GM18511 (cell line): ENCODE data around the gene STAB2.

Experiments used
- ATAC-seq: cut with Tn5 transposase; IDR thresholded peaks from one replicate; pipeline ENCODE4 v1.9.1; 2021; ENCODE audit warnings: mild to moderate bottlenecking, moderate library complexity; ENCODE audit not compliant: unreplicated experiment

The STAB2 gene

GRCh38 chr12:103578926-103579325 lies 8.1 kb upstream of the STAB2 start:
- ATAC-seq: no peak

DNA sequence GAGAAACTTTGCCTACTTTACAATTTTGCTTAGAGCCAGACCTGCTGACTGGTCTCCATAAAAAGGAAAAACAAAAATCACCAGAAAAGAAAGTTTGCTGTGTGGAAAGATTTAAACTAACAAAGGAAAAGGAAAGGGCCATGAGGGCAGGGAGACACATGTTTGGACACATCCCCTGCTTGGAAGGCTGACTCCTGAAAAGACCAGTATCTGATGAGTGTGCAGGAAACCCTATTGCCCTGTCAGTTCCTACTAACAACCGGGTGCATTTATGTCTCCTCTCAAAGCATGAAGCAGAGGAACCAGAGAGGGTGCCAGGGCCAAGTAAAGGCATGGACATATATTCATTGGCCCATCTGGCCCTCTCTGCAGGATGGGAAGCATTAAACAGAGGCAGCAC lies 7.0 kb upstream of the STAB2 start:
- no peak for ATAC-seq

GRCh38 chr12:103583008-103583407 lies 4.1 kb upstream of the STAB2 start:
- ATAC-seq: no peak

- ATAC-seq: no peak
These were observed 941 bp upstream of the STAB2 start for GRCh38 chr12:103586132-103586531.

DNA sequence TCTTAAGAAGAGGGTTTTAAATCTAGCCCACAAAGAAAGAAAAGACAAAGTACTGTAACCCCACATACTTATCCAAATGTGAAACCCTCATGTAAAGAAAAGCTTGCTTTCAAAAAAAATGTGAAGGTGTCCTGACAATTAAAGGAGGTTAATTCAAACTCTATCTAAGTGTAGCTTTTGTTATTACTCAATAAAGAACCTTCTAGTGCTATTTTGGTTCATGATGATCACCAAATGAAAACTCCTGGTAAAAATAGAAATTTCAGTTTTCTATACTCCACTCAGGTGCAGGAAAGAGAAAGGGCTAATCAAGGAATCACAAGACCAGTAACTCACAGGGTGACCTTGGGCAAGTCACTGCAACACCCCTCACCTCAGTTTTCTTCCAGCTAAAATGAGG lies 1.6 kb downstream of the STAB2 start:
- no peak for ATAC-seq

- no peak for ATAC-seq
These were observed 2.4 kb downstream of the STAB2 start for GRCh38 chr12:103589517-103589916.

GRCh38 chr12:103590271-103590670 lies 3.2 kb downstream of the STAB2 start:
- no peak for ATAC-seq

- no peak for ATAC-seq
These were observed 9.9 kb downstream of the STAB2 start for GRCh38 chr12:103596981-103597380.

DNA sequence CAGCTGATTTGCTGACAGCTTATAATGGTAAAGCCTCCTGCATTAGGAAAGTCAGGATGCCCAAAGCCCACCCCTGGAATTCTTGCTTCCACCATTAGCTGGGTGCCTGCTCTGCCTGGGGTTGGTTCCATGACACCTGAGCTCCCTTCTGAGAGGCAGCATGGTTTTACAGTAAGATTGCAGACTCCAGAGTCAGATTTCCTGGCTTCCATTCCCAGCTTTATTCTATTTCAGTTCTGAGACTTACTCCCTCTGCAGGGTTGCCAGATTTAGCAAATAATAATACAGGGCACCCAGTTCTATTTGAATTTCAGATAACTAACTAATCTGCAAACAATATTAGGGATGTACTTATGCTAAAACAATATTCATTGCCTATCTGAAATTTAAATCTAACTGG lies 12.2 kb downstream of the STAB2 start:
- ATAC-seq: no peak

DNA sequence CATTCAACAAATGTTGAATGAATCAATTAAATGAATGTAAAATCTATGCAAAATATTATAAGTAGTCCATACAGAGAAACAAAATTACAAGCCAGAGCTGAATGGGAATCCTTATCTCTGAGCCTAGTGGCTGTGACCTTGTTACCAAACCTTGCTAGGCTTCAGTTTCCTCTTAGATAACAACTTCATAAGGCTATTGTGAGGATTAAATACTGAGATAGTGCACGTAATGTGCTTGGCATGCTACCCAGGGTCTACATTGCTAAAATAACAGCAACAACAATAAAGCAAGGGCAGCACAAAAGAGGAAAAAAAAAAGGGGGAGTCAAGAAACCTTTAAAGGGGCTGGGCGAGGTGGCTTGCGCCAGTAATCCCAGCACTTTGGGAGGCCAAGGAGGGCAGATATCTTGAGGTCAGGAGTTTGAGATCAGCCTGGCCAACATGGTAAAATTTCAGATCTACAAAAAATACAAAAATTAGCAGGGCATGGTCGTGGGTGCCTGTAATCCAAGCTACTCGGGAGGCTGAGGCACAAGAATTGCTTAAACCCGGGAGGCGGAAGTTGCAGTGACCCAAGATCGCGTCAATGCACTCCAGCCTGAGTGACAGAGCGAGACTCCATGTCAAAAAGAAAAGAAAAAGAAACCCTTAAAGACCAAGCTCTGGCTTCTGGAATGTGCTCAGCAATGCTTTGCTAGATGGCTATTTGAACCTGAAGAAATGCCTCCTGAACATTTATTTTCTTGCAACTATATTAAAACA lies 14.1 kb downstream of the STAB2 start:
- ATAC-seq: no peak

- ATAC-seq: no peak
These were observed 33.3 kb downstream of the STAB2 start for GRCh38 chr12:103620395-103620794.

DNA sequence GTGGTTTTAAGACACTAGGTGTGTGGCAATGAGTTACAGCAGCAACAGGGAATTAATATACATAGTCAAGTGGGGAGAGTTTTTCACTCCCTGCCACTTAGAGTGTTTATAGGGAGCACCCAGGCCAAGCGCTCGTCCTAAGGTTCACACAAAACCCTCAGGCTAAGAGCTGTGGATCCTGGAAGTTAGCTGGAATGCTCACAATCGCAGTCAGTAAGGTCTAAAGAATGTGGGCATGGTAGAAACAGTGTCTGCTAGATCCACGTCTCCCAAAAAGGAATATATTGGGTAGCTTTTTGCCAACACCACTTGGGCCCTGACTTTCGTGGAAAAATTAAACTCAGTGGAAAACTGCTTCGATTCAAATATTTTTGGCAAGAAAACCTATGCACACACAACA lies 36.6 kb downstream of the STAB2 start:
- ATAC-seq: no peak

- ATAC-seq: no peak
These were observed 39.4 kb downstream of the STAB2 start for GRCh38 chr12:103626498-103626897.

DNA sequence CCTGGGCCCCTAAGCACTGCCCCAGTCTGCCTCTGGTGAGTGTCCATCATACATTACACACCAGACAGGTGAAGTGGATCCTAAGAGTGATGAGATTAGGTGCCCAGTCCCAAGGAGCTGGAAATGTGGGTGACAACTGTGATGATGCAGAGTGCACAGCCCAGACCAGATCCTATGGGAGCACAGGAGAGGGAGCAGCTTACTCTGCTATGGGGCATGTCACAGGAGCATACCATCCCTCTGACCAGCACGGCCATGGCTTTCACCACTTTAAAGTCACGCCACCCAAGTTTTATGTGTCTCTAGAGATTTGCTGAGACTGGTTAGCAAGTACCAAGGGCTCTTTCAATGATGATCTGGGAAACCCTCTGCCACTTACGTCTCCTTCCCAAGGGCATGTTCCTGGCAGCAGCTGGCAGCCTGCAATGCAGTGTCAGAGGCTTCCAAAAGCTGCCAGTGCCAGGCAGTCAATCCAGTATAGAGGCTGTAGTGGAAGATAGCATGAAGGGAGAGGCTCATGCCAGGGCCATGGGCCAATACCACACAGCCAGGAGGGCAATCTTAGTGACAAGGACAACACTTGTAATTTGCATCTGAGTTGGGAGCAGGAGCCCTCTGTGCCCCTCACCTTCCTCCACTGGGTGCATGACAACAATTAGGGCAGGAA lies 40.2 kb downstream of the STAB2 start:
- no peak for ATAC-seq

DNA sequence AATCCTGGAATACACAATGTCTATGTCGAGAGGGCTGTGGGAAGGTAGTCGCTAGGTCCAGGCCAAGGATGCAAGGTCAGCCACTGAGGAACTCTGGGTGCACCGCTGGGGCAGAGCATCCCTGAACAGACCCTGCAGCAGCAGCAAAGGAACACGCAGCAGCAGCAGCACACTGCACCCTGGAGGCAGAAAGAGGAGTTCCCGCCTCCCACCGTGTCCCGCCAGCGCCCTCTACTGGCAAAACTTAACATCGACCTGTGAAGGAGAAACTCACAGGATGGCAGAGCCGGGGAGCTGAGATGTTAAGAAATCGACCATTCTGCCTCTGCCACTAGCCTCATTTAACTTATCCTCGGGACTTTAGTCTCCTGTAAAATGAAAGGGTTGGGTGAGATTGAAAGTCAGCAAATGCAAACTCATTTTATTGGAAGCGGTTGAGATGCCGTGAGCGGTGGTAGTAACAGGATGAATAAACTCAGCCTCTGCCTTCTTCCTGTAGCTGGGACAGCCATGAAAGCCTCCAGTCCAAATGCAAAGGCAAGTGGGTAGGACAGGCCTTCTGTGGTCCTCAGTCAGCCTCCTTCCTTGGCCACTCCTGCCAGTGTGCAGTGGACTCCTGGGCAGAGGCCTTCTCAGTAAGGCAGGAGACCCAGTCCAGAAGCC lies 45.6 kb downstream of the STAB2 start:
- peak; percentile 72 for ATAC-seq

GRCh38 chr12:103634732-103635131 lies 47.7 kb downstream of the STAB2 start:
- ATAC-seq: no peak

DNA sequence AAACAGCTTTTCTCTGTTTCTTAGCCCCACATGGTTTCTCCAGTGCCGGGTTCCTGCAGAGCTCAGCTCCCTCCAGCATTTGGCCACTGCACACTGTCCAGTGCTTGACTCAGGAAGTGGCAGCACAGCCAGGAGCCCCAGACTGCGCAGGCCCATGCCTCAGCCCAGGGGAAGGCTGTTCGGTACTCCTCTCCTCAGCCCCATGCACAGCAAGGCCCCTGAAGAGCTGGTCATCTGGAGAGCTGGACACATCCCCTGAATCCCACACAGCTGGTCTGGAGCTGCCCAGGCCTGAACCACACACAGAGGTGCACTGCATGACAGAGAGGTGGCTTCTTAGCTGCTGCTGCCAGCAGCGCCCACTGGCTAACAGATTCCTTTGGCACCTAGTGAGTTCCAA lies 48.3 kb downstream of the STAB2 start:
- no peak for ATAC-seq

GRCh38 chr12:103637021-103637420 lies 49.9 kb downstream of the STAB2 start:
- no peak for ATAC-seq

DNA sequence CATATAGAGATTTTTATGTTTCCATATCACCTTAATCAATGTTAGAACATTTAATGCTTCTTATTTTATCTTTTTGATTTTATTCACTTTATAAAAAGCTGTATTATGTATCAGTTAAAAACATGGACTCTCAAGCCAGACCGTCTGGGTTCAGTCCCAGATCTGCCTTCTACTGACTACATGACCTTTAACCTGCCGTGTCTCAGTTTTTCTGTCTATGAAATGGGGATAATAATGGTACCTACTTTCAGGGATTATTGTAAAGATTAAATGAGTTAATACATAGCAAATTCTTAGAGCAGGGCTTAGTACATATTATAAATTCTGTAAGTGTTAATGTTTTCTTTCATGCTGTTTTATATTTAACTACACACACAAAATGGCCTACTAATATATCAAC lies 50.4 kb downstream of the STAB2 start:
- ATAC-seq: no peak

DNA sequence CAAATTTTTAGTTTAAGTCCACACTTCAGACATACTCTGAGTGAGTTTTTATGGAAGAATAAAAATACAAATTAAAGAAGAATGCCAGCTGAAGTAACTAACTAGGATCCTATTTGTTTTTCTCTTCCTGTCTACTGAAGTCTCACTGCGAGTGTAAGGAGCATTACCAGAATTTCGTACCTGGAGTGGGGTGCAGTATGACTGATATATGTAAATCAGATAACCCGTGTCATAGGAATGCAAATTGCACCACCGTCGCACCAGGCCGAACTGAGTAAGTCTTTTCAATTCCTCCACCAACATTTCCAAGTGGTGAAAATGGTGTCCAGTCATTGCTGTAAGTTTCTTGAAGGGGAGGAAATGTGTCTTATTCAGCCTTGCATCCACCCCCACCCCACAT lies 52.9 kb downstream of the STAB2 start:
- ATAC-seq: no peak

DNA sequence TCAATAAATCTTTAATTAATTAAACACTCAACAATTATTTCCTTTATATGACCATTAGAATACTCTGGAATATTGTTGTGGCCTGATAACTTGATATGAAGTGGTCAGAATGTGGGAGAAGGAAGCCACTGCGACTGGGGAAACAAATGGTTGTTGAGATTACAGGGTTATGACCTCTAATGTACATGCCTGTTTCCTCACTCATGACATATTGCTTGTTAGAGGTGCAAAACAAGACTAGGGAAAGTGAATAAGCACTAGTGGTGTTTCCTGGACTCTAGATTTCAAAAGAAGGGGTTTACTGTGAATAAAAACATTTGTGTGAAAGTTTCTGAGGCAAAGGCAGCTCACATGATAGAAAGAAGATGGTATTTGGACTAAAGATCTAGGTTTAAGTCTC lies 53.3 kb downstream of the STAB2 start:
- no peak for ATAC-seq

DNA sequence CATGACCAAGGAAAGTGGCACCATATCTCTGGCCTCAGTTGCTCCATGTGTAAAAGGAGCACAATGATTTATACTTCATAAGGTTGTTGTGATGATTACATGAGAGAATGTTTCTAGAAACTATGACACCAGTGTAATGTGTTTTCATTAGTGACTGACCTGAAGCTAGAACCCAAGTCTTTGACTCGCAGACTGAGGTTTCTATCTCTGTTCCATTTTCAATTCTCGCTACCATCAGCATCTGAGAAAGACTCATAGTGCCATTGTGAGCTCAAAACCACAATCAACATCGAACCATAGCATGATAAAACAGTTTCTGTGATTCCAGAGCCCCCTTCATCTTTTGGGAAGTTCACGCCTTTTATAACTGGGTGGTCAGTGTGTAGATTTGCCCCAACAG lies 53.8 kb downstream of the STAB2 start:
- ATAC-seq: no peak
